ENCODE data around the gene PELI2.

DNA sequence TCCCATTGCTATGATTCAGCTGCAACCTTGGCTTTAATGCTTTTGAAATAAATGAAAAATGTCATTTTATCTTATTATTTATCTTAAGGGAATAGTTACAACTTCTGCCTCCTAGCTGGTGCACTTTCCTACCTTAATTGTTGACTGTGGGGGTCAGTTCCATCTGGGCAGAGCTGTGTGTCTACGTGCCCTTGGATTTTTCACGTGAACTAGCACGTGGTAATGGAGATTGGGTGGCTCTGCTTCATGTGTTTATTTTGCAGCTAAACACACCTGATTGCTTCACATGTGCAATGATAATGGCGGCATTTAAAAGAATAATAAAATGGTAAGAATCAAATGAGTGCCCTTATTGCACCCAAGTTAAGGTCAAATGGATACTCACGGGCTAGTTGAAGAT is 10.6 kb upstream of the PELI2 start:
- TF ChIP-seq POLR2A (IDR thresholded peaks at IDR 0.05; ENCODE audit: low read length) (no peak), GATA1 (IDR thresholded peaks at IDR 0.05; ENCODE audit: low read depth, low read length) (no peak)
